ENCODE results near the gene CAPG.

DNA sequence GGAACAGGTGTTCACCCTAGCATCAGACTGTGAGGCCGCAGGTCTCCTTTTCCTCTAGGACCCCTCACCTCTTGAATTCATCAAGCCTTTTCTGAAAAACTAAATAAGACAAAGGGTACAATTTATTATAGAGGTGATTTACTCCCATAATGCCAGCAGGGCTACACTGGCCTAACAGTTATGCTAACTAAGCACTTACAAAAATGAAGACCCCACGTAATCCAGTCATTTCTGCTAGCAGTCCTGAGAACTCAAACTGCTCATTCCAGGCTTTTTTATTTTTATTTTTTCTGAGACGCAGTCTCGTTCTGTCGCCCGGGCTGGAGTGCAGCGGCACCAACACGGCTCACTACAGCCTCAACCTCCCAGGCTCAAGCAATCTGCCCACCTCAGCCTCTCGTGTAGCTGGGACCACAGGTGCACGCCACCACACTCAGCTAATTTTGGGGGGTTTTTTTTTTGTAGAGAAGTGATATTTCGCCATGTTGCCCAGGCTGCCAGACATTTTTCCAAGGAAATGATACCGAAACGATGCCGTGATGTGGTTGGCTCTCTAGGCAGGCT, 14.2 kb downstream of the CAPG start:
- TF ChIP-seq, protein P1, sequence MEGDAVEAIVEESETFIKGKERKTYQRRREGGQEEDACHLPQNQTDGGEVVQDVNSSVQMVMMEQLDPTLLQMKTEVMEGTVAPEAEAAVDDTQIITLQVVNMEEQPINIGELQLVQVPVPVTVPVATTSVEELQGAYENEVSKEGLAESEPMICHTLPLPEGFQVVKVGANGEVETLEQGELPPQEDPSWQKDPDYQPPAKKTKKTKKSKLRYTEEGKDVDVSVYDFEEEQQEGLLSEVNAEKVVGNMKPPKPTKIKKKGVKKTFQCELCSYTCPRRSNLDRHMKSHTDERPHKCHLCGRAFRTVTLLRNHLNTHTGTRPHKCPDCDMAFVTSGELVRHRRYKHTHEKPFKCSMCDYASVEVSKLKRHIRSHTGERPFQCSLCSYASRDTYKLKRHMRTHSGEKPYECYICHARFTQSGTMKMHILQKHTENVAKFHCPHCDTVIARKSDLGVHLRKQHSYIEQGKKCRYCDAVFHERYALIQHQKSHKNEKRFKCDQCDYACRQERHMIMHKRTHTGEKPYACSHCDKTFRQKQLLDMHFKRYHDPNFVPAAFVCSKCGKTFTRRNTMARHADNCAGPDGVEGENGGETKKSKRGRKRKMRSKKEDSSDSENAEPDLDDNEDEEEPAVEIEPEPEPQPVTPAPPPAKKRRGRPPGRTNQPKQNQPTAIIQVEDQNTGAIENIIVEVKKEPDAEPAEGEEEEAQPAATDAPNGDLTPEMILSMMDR (IDR thresholded peaks at IDR 0.05; ENCODE audit: poor library complexity, severe bottlenecking), result no peak
- no peak for TF ChIP-seq POLR2AphosphoS5 (IDR thresholded peaks at IDR 0.05)
- no peak for TF ChIP-seq RAD21 (conservative IDR thresholded peaks at IDR 0.05)
- no peak for TF ChIP-seq EZH2 (IDR thresholded peaks at IDR 0.05; ENCODE audit: borderline replicate concordance, insufficient read depth, low read length, poor library complexity, severe bottlenecking)
- no peak for TF ChIP-seq TAF1 (IDR thresholded peaks at IDR 0.05; ENCODE audit: low read depth)
- no peak for TF ChIP-seq MXI1 (conservative IDR thresholded peaks at IDR 0.05; ENCODE audit: poor library complexity, severe bottlenecking)
- no peak for TF ChIP-seq SMC3 (conservative IDR thresholded peaks at IDR 0.05; ENCODE audit: poor library complexity)
- TF ChIP-seq, protein P2, sequence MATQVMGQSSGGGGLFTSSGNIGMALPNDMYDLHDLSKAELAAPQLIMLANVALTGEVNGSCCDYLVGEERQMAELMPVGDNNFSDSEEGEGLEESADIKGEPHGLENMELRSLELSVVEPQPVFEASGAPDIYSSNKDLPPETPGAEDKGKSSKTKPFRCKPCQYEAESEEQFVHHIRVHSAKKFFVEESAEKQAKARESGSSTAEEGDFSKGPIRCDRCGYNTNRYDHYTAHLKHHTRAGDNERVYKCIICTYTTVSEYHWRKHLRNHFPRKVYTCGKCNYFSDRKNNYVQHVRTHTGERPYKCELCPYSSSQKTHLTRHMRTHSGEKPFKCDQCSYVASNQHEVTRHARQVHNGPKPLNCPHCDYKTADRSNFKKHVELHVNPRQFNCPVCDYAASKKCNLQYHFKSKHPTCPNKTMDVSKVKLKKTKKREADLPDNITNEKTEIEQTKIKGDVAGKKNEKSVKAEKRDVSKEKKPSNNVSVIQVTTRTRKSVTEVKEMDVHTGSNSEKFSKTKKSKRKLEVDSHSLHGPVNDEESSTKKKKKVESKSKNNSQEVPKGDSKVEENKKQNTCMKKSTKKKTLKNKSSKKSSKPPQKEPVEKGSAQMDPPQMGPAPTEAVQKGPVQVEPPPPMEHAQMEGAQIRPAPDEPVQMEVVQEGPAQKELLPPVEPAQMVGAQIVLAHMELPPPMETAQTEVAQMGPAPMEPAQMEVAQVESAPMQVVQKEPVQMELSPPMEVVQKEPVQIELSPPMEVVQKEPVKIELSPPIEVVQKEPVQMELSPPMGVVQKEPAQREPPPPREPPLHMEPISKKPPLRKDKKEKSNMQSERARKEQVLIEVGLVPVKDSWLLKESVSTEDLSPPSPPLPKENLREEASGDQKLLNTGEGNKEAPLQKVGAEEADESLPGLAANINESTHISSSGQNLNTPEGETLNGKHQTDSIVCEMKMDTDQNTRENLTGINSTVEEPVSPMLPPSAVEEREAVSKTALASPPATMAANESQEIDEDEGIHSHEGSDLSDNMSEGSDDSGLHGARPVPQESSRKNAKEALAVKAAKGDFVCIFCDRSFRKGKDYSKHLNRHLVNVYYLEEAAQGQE (IDR thresholded peaks at IDR 0.05; ENCODE audit: borderline replicate concordance), result no peak
- no peak for TF ChIP-seq EP300 (conservative IDR thresholded peaks at IDR 0.05; ENCODE audit: poor library complexity, severe bottlenecking)
